GM19395 (cell line): Measurements from ENCODE around the gene FAM200B.
"Not testable (repeated sequence)": the region's sequence is repeated elsewhere in the genome, so short reads cannot be mapped to it uniquely, and the experiment has no call there.

Experiments used
- ATAC-seq: cut with Tn5 transposase; IDR thresholded peaks from one replicate; pipeline ENCODE4 v1.9.1; 2021; ENCODE audit warnings: mild to moderate bottlenecking, moderate library complexity; ENCODE audit not compliant: unreplicated experiment

Gene FAM200B

GRCh38 chr4:15733061-15733460 lies 51.4 kb downstream of the FAM200B start:
- ATAC-seq: not testable (repeated sequence)

- no peak for ATAC-seq
Measured at GRCh38 chr4:15735536-15735935, 53.9 kb downstream of the FAM200B start.

GRCh38 chr4:15736514-15737050 lies 55.0 kb downstream of the FAM200B start:
- ATAC-seq: no peak

- ATAC-seq: no peak
Measured at GRCh38 chr4:15737255-15737654, 55.6 kb downstream of the FAM200B start.

- no peak for ATAC-seq
Measured at GRCh38 chr4:15738877-15739276, 57.2 kb downstream of the FAM200B start.
